ENCODE results near the gene UBA6.
"Not testable (repeated sequence)": the region's sequence is repeated elsewhere in the genome, so short reads cannot be mapped to it uniquely, and the experiment has no call there.

UBA6 gene

GRCh38 chr4:67736262-67736661 lies 35.3 kb upstream of the UBA6 start:
- TF ChIP-seq CTCF (IDR thresholded peaks at IDR 0.05; ENCODE audit: low read depth, low read length, missing control alignments): no peak
- no peak overlapping the region for H3K4me3 ChIP-seq (replicated peaks; ENCODE audit: low read depth, low read length)
- no peak for DNase-seq (ENCODE audit: extremely low read depth, low read depth)

- DNase-seq (ENCODE audit: extremely low read depth, low read depth): no peak
- no peak overlapping the region for H3K4me3 ChIP-seq (replicated peaks; ENCODE audit: low read depth, low read length)
- no peak for TF ChIP-seq CTCF (IDR thresholded peaks at IDR 0.05; ENCODE audit: low read depth, low read length, missing control alignments)
These were observed 34.4 kb upstream of the UBA6 start for GRCh38 chr4:67735325-67735724.

- H3K4me3 ChIP-seq (replicated peaks; ENCODE audit: low read depth, low read length); DNase-seq (ENCODE audit: extremely low read depth, low read depth): not testable (repeated sequence)
These were observed 29.6 kb upstream of the UBA6 start for GRCh38 chr4:67730511-67730910.

- no peak overlapping the region for H3K4me3 ChIP-seq (replicated peaks; ENCODE audit: low read depth, low read length)
- TF ChIP-seq CTCF (IDR thresholded peaks at IDR 0.05; ENCODE audit: low read depth, low read length, missing control alignments): no peak
- DNase-seq (ENCODE audit: extremely low read depth, low read depth): no peak
These were observed 26.3 kb upstream of the UBA6 start for GRCh38 chr4:67727124-67727850.

GRCh38 chr4:67725981-67726380 lies 25.0 kb upstream of the UBA6 start:
- no peak for DNase-seq (ENCODE audit: extremely low read depth, low read depth)
- TF ChIP-seq CTCF (IDR thresholded peaks at IDR 0.05; ENCODE audit: low read depth, low read length, missing control alignments): no peak
- no peak overlapping the region for H3K4me3 ChIP-seq (replicated peaks; ENCODE audit: low read depth, low read length)

- H3K4me3 ChIP-seq (replicated peaks; ENCODE audit: low read depth, low read length): no peak overlapping the region
- no peak for TF ChIP-seq CTCF (IDR thresholded peaks at IDR 0.05; ENCODE audit: low read depth, low read length, missing control alignments)
- DNase-seq (ENCODE audit: extremely low read depth, low read depth): no peak
These were observed 24.2 kb upstream of the UBA6 start for GRCh38 chr4:67725132-67725531.

- DNase-seq (ENCODE audit: extremely low read depth, low read depth): no peak
- peak; percentile 23 for TF ChIP-seq CTCF (IDR thresholded peaks at IDR 0.05; ENCODE audit: low read depth, low read length, missing control alignments)
These were observed 23.0 kb upstream of the UBA6 start for GRCh38 chr4:67723949-67724348.

More at GRCh38 chr4:67723949-67724348, 23.0 kb upstream of the UBA6 start:
- H3K4me3 ChIP-seq (replicated peaks; ENCODE audit: low read depth, low read length): no peak overlapping the region
